Measurements from ENCODE around the gene NLRP13.
"Not testable (repeated sequence)": the region's sequence is repeated elsewhere in the genome, so short reads cannot be mapped to it uniquely, and the experiment has no call there.

NLRP13 gene, protein sequence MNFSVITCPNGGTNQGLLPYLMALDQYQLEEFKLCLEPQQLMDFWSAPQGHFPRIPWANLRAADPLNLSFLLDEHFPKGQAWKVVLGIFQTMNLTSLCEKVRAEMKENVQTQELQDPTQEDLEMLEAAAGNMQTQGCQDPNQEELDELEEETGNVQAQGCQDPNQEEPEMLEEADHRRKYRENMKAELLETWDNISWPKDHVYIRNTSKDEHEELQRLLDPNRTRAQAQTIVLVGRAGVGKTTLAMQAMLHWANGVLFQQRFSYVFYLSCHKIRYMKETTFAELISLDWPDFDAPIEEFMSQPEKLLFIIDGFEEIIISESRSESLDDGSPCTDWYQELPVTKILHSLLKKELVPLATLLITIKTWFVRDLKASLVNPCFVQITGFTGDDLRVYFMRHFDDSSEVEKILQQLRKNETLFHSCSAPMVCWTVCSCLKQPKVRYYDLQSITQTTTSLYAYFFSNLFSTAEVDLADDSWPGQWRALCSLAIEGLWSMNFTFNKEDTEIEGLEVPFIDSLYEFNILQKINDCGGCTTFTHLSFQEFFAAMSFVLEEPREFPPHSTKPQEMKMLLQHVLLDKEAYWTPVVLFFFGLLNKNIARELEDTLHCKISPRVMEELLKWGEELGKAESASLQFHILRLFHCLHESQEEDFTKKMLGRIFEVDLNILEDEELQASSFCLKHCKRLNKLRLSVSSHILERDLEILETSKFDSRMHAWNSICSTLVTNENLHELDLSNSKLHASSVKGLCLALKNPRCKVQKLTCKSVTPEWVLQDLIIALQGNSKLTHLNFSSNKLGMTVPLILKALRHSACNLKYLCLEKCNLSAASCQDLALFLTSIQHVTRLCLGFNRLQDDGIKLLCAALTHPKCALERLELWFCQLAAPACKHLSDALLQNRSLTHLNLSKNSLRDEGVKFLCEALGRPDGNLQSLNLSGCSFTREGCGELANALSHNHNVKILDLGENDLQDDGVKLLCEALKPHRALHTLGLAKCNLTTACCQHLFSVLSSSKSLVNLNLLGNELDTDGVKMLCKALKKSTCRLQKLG

GRCh38 chr19:55931936-55932386 is at the start of gene NLRP13:
Gene NLRP13, minus strand, starts transcription at chr19:55932336. Its CDS starts 25 bp downstream, at chr19:55932311.
- CTCF ChIA-PET, result no interaction called here
- no peaks in the 10 kb centered on the region for H3K36me3 Mint-ChIP-seq
- no peaks in the 10 kb centered on the region for H3K27me3 Mint-ChIP-seq
- H3K27ac Mint-ChIP-seq, result no peak within 1 kb of the TSS
- peaks cover 44% of the 10 kb centered on the region for H3K9me3 Mint-ChIP-seq
- DNase-seq, result no peak
- no peak within 1 kb of the TSS for H3K4me3 Mint-ChIP-seq
- no peaks in the 10 kb centered on the region for H3K4me1 Mint-ChIP-seq

GRCh38 chr19:55980415-55980814 is 48.3 kb upstream of the NLRP13 start:
- CTCF ChIA-PET, result no interaction called here
- DNase-seq, result no peak
- no peaks in the 10 kb centered on the region for H3K36me3 Mint-ChIP-seq
- H3K27ac Mint-ChIP-seq, result no peak overlapping the region
- H3K4me1 Mint-ChIP-seq, result no peaks in the 10 kb centered on the region
- H3K9me3 Mint-ChIP-seq, result peaks cover 30% of the 10 kb centered on the region
- H3K4me3 Mint-ChIP-seq, result no peak overlapping the region
- H3K27me3 Mint-ChIP-seq, result no peaks in the 10 kb centered on the region

GRCh38 chr19:55973982-55974381 is 41.8 kb upstream of the NLRP13 start:
- H3K4me3 Mint-ChIP-seq, result no peak overlapping the region
- H3K36me3 Mint-ChIP-seq, result no peaks in the 10 kb centered on the region
- H3K27me3 Mint-ChIP-seq, result no peaks in the 10 kb centered on the region
- no peaks in the 10 kb centered on the region for H3K4me1 Mint-ChIP-seq
- H3K9me3 Mint-ChIP-seq, result peaks cover 25% of the 10 kb centered on the region
- no peak overlapping the region for H3K27ac Mint-ChIP-seq
- CTCF ChIA-PET, result no interaction called here
- no peak for DNase-seq

DNA sequence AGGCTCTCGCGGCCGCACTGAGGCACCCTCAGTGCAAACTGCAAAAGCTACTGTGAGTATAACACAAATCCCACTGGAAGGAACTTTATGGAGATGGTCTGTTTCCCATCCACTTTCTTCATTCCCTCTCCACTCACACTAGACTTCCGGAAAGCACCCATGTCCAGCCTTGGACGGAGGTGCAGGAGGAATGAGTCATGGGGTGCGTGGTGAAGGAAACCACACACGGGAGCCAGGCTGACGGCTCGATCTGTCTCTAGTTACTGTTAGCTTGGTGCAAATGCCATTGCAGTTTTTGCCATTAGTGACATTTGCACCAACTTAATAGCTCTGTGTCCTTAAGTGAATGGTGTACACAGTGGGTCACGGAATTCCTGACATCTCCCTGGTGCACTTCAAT is 30.1 kb upstream of the NLRP13 start:
- CTCF ChIA-PET, result no interaction called here
- Mint-ChIP-seq H3K27ac (no peak overlapping the region), H3K4me3 (no peak overlapping the region), H3K27me3 (no peaks in the 10 kb centered on the region), H3K36me3 (no peaks in the 10 kb centered on the region), H3K9me3 (peaks cover 25% of the 10 kb centered on the region), H3K4me1 (no peaks in the 10 kb centered on the region)
- DNase-seq, result no peak

DNA sequence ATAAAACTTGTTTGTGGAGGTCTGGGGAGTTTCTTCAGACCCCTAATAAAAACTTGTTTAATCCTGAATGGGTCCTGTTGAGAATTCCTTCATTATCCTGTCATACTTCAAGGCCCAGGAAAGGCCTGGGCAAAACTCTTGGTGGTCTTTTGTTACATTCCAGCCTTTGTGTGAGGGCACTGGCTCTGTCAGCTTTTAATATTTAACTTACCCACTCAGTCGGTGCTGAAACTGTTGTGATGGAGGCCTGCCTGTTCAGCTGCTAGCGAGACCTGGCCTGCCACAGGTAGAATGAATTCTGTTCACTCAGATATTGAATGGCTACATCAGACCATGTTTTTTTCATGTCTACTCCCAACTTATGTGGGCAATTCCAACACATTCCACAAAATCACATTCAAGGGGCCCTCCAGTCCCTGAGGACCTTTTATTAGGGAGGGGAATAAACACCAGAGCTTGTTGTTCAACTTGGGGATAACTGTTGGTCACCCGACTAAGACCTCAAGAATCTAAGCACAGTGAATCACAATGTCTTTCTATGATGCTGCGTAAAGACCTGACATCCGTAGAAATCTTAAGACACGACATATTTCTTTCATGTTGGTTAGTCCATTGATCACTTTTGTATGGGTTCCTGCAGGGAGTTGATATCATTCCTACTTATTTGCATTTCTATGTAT is 28.0 kb upstream of the NLRP13 start:
- Mint-ChIP-seq H3K4me3 (no peak overlapping the region), H3K4me1 (no peaks in the 10 kb centered on the region), H3K27me3 (no peaks in the 10 kb centered on the region), H3K36me3 (no peaks in the 10 kb centered on the region), H3K9me3 (peaks cover 23% of the 10 kb centered on the region), H3K27ac (no peak overlapping the region)
- CTCF ChIA-PET, result no interaction called here
- DNase-seq, result no peak

- Mint-ChIP-seq H3K27me3 (no peaks in the 10 kb centered on the region), H3K27ac (no peak overlapping the region), H3K36me3 (no peaks in the 10 kb centered on the region), H3K9me3 (peaks cover 23% of the 10 kb centered on the region), H3K4me1 (no peaks in the 10 kb centered on the region), H3K4me3 (no peak overlapping the region)
- no peak for DNase-seq
- CTCF ChIA-PET, result no interaction called here
These were observed 26.2 kb upstream of the NLRP13 start for GRCh38 chr19:55958356-55958755.

DNA sequence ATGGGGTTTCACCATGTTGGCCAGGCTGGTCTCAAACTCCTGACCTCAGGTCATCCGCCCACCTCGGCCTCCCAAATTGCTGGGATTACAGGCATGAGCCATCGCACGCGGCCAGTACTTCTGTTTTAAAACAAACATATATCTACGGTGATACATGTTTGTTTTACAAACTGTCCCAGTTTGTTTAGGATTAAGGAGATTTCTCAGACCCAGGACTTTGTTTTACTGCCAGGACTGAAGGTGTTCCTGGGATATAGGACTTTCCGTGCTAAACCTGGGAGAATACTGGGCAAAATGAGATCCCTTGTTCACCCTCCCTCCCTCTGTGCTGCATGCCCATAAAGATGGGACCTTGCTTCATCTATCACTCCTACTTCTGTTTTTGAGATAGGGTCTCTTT is 24.3 kb upstream of the NLRP13 start:
- H3K9me3 Mint-ChIP-seq, result peaks cover 27% of the 10 kb centered on the region
- no peaks in the 10 kb centered on the region for H3K27me3 Mint-ChIP-seq
- no peaks in the 10 kb centered on the region for H3K4me1 Mint-ChIP-seq
- no peaks in the 10 kb centered on the region for H3K36me3 Mint-ChIP-seq
- H3K4me3 Mint-ChIP-seq, result no peak overlapping the region
- H3K27ac Mint-ChIP-seq, result no peak overlapping the region
- no peak for DNase-seq
- CTCF ChIA-PET, result no interaction called here

- H3K4me1 Mint-ChIP-seq, H3K36me3 Mint-ChIP-seq, CTCF ChIA-PET, H3K27me3 Mint-ChIP-seq, H3K4me3 Mint-ChIP-seq, DNase-seq, H3K27ac Mint-ChIP-seq: not testable (repeated sequence)
- peaks cover 40% of the 10 kb centered on the region for H3K9me3 Mint-ChIP-seq
These were observed 18.4 kb upstream of the NLRP13 start for GRCh38 chr19:55950566-55950965.

DNA sequence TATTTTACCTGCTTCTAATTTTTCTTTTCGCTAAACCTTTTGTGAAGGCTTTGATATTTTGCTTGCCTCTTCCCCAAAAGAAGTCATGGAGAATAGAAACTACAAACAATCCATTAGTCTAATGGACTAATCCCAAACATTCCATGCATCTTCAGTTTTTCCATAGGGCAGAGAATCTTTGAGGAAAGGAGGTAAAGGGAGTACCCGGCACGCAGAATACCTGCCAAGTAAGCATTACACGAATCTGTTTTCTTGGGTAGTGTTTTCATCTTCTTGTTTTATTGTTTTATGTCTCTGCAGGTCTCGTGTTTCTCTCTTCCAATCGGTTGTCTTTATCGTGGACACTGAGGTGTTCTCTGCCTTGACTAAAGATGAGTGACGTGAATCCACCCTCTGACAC is 15.4 kb upstream of the NLRP13 start, which contains the start of gene NLRP8:
Gene NLRP8 (plus strand): TSS at position 301 of the 400 bp plus-strand sequence.
- CTCF ChIA-PET, result no interaction called here
- Mint-ChIP-seq H3K4me3 (no peak within 1 kb of the TSS), H3K9me3 (peaks cover 42% of the 10 kb centered on the region), H3K36me3 (no peaks in the 10 kb centered on the region), H3K27me3 (no peaks in the 10 kb centered on the region), H3K27ac (no peak within 1 kb of the TSS), H3K4me1 (no peaks in the 10 kb centered on the region)
- DNase-seq, result no peak

DNA sequence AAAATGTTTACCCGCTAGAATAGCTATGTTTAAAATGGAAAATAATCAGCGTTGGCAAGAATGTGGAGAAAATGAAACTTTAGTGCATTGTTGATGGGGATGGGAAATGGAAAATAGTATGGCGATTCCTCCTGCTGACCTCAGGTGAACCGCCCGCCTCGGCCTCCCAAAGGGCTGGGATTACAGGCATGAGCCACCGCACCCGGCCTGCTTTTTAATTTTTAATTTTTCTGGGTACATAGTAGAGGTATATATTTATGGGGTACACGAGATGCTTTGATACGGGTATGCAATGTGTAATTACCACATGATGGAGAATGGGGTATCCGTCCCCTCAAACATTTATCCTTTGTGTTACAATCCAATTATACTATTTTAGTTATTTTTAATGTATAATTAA is 8.2 kb upstream of the NLRP13 start:
- H3K27me3 Mint-ChIP-seq, result no peaks in the 10 kb centered on the region
- no peak for DNase-seq
- H3K4me3 Mint-ChIP-seq, result no peak overlapping the region
- H3K9me3 Mint-ChIP-seq, result peaks cover 39% of the 10 kb centered on the region
- CTCF ChIA-PET, result no interaction called here
- H3K4me1 Mint-ChIP-seq, result no peaks in the 10 kb centered on the region
- no peaks in the 10 kb centered on the region for H3K36me3 Mint-ChIP-seq
- no peak overlapping the region for H3K27ac Mint-ChIP-seq

DNA sequence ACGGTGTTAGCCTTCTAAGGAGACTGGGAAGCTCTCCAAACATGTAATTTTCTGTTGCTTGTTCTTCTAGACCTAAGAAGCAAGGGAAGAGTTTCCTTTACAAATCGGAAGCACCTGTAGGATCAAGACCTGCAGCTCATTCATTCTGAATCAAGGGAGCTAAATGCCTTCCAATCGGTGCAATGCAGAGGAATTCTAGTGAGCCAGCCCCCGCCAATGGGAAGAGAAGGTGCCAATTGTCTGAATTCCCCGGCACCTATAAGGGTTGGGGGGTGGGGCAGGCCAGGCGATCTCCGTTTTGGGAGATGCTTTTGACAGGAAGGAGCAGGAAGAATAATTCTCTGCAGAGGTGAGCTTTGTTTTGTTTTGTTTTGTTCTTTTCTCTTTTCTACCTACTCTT is 7.1 kb upstream of the NLRP13 start:
- Mint-ChIP-seq H3K4me1 (no peaks in the 10 kb centered on the region), H3K4me3 (no peak overlapping the region), H3K27me3 (no peaks in the 10 kb centered on the region), H3K36me3 (no peaks in the 10 kb centered on the region), H3K9me3 (peaks cover 42% of the 10 kb centered on the region), H3K27ac (no peak overlapping the region)
- DNase-seq, result no peak
- CTCF ChIA-PET, result no interaction called here

GRCh38 chr19:55935206-55935605 is 3.1 kb upstream of the NLRP13 start:
- Mint-ChIP-seq H3K9me3 (peaks cover 41% of the 10 kb centered on the region), H3K4me3 (no peak overlapping the region), H3K27me3 (no peaks in the 10 kb centered on the region), H3K4me1 (no peaks in the 10 kb centered on the region), H3K27ac (no peak overlapping the region), H3K36me3 (no peaks in the 10 kb centered on the region)
- DNase-seq, result no peak
- CTCF ChIA-PET, result no interaction called here

DNA sequence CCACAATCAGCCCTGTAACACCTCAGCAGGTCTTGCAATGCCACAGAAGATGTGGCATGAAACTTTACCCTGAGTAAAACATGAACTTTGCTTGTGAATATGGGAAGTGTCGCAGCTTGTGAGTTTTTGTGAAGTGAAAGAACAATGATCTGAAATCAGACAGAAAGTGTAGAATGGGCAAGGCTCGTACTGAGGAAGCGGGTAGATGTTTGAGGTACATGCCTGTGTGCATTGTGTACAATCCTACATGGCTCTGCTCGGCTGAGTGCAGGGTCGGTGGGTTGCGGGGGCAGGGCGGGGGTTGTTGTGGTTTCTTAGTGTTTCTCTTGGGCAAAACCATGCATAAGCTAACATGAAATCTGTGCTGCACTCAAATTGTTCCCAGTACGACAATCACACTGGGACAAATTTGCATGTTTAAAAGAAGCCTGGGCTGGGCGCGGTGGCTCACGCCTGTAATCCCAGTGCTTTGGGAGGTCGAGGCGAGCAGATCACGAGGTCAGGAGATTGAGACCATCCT is 1.1 kb downstream of the NLRP13 start:
- Mint-ChIP-seq H3K4me3 (no peak overlapping the region), H3K27me3 (no peaks in the 10 kb centered on the region), H3K4me1 (no peaks in the 10 kb centered on the region), H3K27ac (no peak overlapping the region), H3K36me3 (no peaks in the 10 kb centered on the region), H3K9me3 (peaks cover 43% of the 10 kb centered on the region)
- DNase-seq, result no peak
- CTCF ChIA-PET, result no interaction called here

DNA sequence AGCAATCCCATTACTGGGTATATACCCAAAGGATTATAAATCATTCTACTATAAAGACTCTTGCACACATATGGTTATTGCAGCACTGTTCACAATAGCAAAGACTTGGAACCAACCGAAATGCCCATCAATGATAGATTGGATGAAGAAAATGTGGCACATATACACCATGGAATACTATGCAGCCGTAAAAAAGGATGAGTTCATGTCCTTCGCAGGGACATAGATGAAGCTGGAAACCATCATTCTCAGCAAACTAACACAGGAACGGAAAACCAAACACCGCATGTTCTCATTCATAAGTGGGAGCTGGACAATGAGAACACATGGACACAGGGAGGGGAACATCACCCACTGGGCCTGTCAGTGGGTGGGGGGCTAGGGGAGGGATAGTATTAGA is 2.9 kb downstream of the NLRP13 start:
- peaks cover 42% of the 10 kb centered on the region for H3K9me3 Mint-ChIP-seq
- CTCF ChIA-PET, H3K4me3 Mint-ChIP-seq, DNase-seq, H3K4me1 Mint-ChIP-seq, H3K27ac Mint-ChIP-seq, H3K27me3 Mint-ChIP-seq, H3K36me3 Mint-ChIP-seq: not testable (repeated sequence)
